Parathyroid adenoma (tissue), 2 donors: ENCODE measurements around the gene STK35.

Experiments
- H2AFZ ChIP-seq: fragments of 300-600 bp; sonication (generic); one replicate; pipeline ENCODE4 v1.7.0; 2017; ENCODE audit warnings: antibody characterized with exemption, mild to moderate bottlenecking
- H3K27ac ChIP-seq: fragments of 300-600 bp; sonication (generic); one replicate; pipeline ENCODE4 v1.7.0; 2017
- H3K27me3 ChIP-seq: fragments of 300-600 bp; sonication (generic); one replicate; pipeline ENCODE4 v1.7.0; 2017; ENCODE audit warnings: low read length; ENCODE audit not compliant: control insufficient read depth, insufficient read depth
- H3K36me3 ChIP-seq: fragments of 300-600 bp; sonication (generic); one replicate; pipeline ENCODE4 v1.7.0; 2017; ENCODE audit warnings: low read length; ENCODE audit not compliant: control insufficient read depth, insufficient read depth
- H3K4me1 ChIP-seq: fragments of 300-600 bp; sonication (generic); one replicate; pipeline ENCODE4 v1.7.0; 2017; ENCODE audit warnings: control low read depth
- H3K4me2 ChIP-seq: fragments of 300-600 bp; sonication (generic); one replicate; pipeline ENCODE4 v1.7.0; 2017; ENCODE audit warnings: low read length
- H3K4me3 ChIP-seq: fragments of 300-600 bp; sonication (generic); one replicate; pipeline ENCODE4 v1.7.0; 2017; ENCODE audit warnings: low read depth, low read length
- H3K79me2 ChIP-seq: fragments of 300-600 bp; sonication (generic); one replicate; pipeline ENCODE4 v1.7.0; 2017; ENCODE audit warnings: control low read depth
- H3K9ac ChIP-seq: fragments of 300-600 bp; sonication (generic); one replicate; pipeline ENCODE4 v1.7.0; 2017; ENCODE audit warnings: mild to moderate bottlenecking
- H3K9me3 ChIP-seq: fragments of 300-600 bp; sonication (generic); one replicate; pipeline ENCODE4 v1.7.0; 2017; ENCODE audit warnings: low read length; ENCODE audit not compliant: control insufficient read depth
- CTCF ChIP-seq: fragments of 300-600 bp; sonication (generic); IDR thresholded peaks from one replicate; pipeline ENCODE4 v1.7.0; 2017; ENCODE audit warnings: antibody characterized with exemption, mild to moderate bottlenecking
- donor health status: primary hyperparathyroidism.

STK35 gene

DNA sequence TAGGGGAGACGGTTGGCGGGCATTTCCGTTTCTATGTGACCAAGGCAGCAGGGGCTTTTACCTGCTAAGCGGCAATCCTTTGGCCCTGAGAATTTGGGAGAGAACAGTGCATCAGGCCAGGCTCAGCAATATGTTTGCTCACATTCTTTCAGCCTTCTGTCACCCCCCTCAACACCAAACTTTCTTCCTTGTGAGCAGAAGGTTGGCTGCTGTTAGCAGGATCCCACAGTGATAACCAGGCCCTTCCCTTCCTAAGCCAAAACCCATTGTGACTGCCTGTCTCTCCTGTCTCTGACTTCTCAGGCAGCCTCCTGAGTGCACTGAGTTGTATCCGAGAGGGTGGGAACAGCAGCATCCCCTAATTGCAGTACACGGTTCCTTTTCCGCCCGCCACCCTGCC is 43.7 kb downstream of the STK35 start:
- Histone ChIP-seq H3K36me3 (no peaks in the 10 kb centered on the region), H3K9ac (no peak overlapping the region), H3K4me1 (no peaks in the 10 kb centered on the region), H3K27me3 (no peaks in the 10 kb centered on the region), H3K9me3 (no peaks in the 10 kb centered on the region), H3K79me2 (peaks cover 3% of the 10 kb centered on the region), H3K4me3 (no peak overlapping the region), H3K4me2 (no peak overlapping the region), H2AFZ (no peak overlapping the region), H3K27ac (no peak overlapping the region)
- TF ChIP-seq CTCF = no peak

DNA sequence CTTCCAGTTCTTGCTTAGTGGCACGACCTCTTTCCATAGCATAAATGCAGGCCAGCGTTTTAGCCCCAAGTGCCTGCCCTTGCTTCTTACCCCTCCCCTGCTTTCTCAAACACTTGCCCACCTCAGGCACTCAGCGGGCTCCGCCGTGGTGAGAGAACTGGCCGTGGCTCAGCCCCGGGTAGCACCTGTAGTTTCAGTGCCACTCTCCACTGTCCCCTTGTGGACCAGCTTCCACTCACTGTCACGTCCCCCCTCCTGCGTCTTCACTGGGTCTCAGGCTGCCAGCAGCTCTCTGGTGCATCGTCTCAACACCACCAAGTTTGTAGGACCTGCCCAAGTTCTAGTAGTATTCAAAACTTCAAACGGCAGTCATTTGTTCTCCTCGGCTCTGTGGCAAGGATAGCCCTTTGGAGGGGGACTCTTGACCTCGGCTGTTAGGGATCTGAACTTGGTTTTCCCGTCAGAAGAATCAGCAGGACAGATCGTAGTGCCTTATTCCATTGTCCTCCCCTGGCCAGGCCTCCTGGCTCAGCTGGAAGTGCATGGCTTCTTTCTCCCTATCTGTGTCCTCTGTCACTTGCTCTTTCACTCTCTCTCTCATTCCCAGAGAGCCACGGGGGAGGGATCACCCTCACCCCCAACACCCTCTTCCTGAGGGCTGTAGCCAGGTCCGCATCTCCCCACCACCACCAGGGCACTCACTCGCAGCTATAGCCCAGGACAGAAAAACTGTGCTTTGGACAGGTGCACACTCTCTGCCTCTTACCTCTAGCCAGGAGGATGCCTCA is 44.6 kb downstream of the STK35 start:
- peaks cover 3% of the 10 kb centered on the region for H3K79me2 ChIP-seq
- no peaks in the 10 kb centered on the region for H3K9me3 ChIP-seq
- TF ChIP-seq CTCF = no peak
- H3K4me2 ChIP-seq = no peak overlapping the region
- no peaks in the 10 kb centered on the region for H3K4me1 ChIP-seq
- H3K9ac ChIP-seq = no peak overlapping the region
- no peaks in the 10 kb centered on the region for H3K27me3 ChIP-seq
- no peak overlapping the region for H2AFZ ChIP-seq
- H3K4me3 ChIP-seq = no peak overlapping the region
- no peaks in the 10 kb centered on the region for H3K36me3 ChIP-seq
- no peak overlapping the region for H3K27ac ChIP-seq

- Histone ChIP-seq H3K9ac (no peak overlapping the region), H3K27me3 (no peaks in the 10 kb centered on the region), H3K36me3 (no peaks in the 10 kb centered on the region), H3K79me2 (no peaks in the 10 kb centered on the region), H2AFZ (no peak overlapping the region), H3K4me2 (no peak overlapping the region), H3K4me1 (no peaks in the 10 kb centered on the region), H3K4me3 (no peak overlapping the region), H3K27ac (no peak overlapping the region), H3K9me3 (no peaks in the 10 kb centered on the region)
- no peak for TF ChIP-seq CTCF
Observed at GRCh38 chr20:2149507-2149906, 47.9 kb downstream of the STK35 start.

- H3K36me3 ChIP-seq = no peaks in the 10 kb centered on the region
- H3K9me3 ChIP-seq = no peaks in the 10 kb centered on the region
- no peak for TF ChIP-seq CTCF
- no peak overlapping the region for H3K4me2 ChIP-seq
- H3K27ac ChIP-seq = no peak overlapping the region
- H3K4me3 ChIP-seq = no peak overlapping the region
- no peaks in the 10 kb centered on the region for H3K27me3 ChIP-seq
- H3K79me2 ChIP-seq = no peaks in the 10 kb centered on the region
- no peak overlapping the region for H3K9ac ChIP-seq
- no peak overlapping the region for H2AFZ ChIP-seq
- H3K4me1 ChIP-seq = no peaks in the 10 kb centered on the region
Observed at GRCh38 chr20:2150660-2151059, 49.0 kb downstream of the STK35 start.

DNA sequence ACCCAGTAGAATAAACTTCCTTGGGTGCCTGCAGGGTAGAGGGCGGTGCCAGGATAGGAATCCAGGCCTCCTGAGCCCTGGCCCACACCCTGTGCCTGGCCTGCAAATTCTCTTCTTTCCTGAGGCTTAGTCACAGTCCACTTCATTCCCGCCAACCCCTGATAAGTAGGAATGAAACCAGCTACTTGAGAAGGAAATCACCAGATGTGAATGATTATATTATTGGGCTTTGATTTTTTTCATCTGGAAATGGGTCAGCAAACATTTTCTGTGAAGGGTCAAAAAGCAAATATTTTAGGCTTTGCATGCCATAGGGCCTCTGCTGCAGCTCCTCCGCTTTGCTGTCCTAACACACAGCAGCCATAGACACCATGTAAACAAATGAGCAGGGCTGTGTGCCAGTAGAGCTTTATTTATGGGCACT is 50.2 kb downstream of the STK35 start:
- no peak overlapping the region for H3K27ac ChIP-seq

More for the DNA sequence above, 50.2 kb downstream of the STK35 start:
- Histone ChIP-seq H3K4me2 (no peak overlapping the region), H3K79me2 (no peaks in the 10 kb centered on the region), H3K9ac (no peak overlapping the region), H3K36me3 (no peaks in the 10 kb centered on the region), H3K4me1 (no peaks in the 10 kb centered on the region), H3K4me3 (no peak overlapping the region), H3K9me3 (no peaks in the 10 kb centered on the region), H2AFZ (no peak overlapping the region), H3K27me3 (no peaks in the 10 kb centered on the region)
- TF ChIP-seq CTCF = no peak
